CD4-positive, alpha-beta T cell treated with Interleukin-21 for 1 hour (primary cell): ENCODE measurements around the gene KBTBD13.

Experiments
- DNase-seq: peaks from one replicate; pipeline ENCODE4 v3.0.0-alpha.2; 2020

KBTBD13 gene

DNA sequence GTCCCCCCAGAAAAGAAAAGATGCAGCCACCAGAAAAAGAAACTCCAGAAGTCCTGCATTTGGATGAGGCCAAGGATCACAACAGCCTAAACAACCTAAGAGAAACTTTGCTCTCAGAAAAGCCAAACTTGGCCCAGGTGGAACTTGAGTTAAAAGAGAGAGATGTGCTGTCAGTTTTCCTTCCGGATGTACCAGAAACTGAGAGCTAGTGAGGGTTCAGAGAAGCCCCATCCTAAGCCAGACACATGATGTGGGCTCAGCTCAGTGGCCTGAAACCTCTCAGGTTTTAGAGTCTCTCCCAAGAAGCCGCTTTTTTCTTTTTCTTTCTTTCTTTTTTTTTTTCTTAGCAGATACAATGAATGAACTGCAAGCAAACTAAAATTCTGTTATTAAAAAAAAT, 23.6 kb upstream of the KBTBD13 start:
- no peak for DNase-seq

GRCh38 chr15:65054333-65055200, 22.0 kb upstream of the KBTBD13 start:
- DNase-seq: peak; percentile 54

- DNase-seq: no peak
These were observed 21.2 kb upstream of the KBTBD13 start for GRCh38 chr15:65055201-65055870.

GRCh38 chr15:65056106-65056505, 20.4 kb upstream of the KBTBD13 start:
- no peak for DNase-seq

DNA sequence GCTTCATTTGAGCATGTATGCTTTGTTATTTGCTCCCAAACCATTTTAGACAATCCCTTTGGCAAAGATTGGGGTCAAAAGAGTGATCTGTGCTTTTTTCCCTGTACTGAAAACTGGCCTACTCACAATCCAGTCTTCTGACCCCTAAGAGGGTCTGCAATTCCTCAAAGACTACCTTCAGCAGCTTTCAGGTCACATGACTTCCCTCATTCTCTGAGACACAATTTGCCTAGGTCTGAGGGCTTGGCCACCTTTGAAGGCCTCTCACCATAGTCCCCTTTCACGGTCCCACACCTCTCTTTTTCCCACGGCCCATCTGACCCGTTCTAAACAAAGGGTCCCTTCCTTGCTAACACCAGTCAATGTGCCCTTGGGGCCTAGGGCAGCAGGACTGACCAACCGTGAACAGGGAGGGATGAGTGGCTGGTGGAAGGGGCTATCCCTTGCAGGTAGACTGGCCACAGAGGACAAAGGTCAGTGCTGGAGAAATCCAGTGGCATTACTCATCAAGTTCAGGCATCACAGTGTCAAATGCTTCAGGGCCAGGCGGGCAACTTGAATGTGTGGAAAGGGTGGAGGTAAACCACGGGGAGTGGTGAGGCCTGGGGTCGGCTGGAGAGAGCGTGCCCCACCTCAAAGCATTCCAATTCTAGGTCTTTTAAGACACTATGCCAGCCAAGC, 19.5 kb upstream of the KBTBD13 start:
- no peak for DNase-seq

DNA sequence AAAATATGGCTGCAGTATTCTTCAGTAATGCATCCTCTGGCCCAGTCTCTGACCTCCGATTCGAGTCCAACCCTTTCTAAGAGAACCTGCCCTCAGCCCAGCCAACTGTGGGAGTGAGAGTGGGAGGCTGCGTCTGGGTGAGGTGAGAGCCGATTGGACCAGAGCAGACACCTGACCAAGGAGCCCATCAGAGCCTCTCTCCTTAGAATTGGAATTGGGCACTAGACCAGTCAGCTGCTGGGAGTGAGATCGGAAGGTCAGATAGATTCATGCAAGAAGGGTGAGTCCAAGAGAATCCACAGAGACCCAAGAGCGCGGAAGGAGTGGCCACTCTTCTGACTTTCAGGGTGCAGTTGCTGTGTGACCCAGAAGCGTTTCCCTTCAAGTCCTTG, 19.0 kb upstream of the KBTBD13 start:
- DNase-seq: no peak

DNA sequence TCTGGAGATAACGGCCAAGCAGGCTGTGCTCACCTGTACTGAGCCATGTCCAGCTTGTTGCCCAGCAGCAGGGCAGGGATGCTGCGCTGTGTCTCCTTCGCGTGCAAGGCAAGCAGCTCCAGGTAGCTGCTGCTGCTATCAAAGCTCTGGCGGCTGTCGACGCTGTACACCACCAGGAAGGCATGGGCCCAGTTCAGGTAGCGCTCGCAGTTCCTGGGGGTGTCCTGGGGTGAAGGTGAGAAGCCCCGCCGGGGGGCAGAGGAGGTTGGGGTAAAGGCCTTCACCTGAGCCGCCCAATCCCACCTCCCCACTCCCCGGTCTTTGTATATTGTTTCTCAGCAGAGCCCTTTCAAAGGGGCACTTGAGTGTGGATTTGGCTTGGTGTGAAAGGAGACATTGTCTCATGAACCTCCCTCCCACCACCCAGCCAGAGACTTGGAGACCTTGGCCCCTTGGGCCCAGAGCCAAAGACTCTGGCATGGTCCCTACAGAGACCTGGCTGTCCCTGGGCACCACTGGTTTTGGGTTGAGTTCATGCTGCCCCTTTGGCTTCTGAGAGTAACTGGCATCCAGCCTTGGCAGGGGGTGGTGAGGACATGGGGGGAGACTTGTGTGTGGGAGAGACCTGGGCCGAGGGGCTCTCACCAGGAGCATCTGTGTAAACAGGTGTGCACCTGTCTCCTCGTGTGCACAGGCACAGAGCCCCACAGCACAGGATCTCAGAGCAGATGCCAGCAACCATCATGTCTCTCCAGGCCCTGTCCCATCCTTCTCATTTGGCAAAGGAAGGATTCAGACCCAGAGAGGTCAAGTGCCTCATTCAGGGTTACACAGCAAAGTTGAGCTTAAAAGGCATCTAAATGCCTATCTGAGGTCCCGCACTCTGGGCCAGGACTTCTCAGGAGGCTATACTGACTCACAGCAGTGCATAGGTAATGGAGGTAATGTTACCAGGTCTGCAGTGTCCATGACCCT, 17.9 kb upstream of the KBTBD13 start:
- no peak for DNase-seq

- DNase-seq: no peak
These were observed 17.2 kb upstream of the KBTBD13 start for GRCh38 chr15:65059369-65059750.

DNA sequence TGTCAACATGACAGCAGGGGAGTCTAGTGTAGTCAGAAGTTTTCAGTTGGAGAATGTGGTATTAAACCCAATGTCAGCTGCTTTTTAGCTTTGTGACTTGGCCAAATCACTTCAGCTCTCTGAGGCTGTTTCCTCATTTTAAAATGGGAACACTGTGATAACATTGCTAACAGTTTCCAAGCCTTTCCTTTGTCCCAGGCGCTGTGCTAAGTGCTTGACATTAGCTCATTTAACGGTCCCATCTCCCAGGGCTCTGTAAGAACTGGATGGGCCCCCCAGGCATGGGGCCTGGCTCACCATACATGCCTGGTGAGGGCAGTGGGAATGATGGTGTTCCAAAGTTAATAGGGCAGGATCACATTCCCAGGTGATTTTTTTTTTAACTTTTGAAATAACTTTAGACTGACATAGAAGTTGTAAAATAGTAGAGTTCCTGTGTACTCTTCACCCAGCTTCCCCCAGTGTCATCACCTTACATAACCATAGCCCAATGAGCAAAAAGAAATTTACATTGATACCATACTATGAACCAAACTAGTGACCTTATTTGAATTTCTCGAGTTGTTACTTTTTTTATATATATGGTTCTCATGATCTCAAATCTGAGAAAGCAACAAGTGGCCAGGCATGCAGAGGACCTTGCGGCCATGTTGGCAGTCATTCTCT, 16.5 kb upstream of the KBTBD13 start:
- no peak for DNase-seq

DNA sequence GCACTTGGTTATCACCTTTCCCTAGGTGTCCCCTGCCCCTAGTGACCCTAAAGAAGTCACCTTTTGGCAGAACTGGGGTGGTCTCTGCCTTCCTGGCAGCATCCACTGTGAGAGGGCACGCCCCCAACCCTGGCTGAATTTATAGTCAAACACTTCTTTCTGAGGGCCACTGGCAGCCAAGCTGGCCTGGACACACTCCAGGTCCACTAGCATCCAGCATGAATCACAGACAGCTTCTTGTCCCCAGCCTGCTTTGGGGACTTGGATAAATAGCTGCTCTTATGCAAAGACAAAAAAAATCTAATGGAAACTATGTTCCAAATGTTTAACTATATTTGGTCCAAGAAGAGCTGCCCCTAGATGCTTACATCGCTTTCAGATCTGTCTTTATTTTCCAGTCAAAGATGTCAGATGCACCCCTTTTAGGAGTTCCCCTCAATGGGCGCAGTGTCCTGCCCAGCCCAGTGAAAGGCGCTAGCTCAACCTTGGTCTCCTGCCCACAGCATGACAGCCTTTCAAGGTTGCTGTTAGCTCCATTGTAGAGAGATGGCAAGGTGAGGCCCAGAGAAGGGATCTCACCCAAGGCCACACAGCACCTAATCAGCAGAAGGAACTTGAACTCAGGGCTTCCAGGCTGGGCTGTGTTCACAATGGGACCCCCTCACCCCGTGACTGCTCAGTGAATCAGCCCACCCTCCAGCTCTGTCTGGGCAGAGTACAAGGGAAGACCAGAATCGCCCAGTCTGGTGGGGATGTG, 15.7 kb upstream of the KBTBD13 start:
- no peak for DNase-seq

DNA sequence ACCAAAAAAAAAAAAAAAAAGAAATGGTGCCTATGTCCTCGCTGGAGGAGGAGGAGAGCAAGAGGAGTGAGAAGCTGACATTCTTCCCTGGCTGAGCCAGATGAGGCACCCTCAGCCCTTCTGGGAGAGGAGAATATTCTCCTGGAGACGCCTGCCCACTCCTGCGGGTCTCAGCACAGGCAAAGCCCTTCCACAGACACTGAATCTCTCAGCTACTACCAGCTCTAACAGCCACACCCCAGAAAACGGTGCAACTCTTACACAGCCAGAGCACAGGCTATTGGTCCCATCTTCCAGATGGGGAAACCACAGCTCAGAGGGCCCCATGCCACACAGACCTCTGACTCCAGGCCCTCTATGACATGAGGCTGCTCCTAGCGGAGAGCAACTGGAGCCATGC, 14.5 kb upstream of the KBTBD13 start:
- no peak for DNase-seq

DNA sequence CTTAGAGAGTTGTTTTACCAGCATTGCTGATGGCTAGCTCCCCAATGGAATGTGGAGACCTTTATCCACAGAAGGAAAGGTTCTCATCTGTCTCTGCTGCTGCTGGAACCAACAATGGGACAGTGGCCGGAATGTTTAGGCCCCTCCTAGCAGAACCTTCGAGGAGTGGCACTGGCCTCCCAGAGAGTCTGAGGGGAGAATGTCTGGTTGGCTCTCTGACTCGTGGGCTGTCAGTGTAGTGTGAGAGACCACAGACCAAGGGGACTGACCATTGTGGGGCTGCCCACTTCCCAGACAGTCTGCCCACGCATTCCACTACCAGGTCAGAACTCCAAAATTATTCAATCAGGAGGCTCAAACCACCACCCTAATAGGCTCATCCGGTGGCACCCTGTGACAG, 13.8 kb upstream of the KBTBD13 start:
- no peak for DNase-seq

DNA sequence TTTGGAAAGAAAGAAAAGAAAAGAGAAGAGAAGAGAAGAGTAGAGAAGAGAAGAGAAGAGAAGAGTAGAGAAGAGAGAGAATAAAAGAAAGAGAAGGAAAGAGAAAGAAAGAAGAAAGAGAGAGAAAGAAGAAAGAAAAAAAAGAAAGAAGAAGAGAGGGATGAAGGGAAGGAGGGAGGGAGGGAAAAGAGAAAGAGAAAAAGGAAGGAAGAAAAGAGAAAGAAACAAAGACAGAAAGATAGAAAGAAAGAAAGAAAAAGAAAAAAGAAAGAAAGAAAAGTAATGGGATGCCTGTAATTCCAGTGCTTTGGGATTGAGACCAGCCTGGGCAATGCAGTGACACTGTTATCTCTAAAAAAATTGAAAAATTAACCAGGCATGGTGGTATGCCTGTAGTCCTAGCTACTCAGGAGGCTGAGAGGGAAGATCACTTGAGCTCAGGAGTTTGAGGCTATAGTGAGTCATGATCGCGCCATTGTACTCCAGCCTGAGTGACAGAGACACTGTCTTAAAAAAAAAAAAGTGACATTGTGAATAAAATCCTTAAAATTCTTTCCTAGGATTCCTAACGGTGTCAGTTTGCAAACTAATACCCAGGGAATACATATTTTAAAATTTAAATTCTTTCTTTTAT, 10.4 kb upstream of the KBTBD13 start:
- no peak for DNase-seq

DNA sequence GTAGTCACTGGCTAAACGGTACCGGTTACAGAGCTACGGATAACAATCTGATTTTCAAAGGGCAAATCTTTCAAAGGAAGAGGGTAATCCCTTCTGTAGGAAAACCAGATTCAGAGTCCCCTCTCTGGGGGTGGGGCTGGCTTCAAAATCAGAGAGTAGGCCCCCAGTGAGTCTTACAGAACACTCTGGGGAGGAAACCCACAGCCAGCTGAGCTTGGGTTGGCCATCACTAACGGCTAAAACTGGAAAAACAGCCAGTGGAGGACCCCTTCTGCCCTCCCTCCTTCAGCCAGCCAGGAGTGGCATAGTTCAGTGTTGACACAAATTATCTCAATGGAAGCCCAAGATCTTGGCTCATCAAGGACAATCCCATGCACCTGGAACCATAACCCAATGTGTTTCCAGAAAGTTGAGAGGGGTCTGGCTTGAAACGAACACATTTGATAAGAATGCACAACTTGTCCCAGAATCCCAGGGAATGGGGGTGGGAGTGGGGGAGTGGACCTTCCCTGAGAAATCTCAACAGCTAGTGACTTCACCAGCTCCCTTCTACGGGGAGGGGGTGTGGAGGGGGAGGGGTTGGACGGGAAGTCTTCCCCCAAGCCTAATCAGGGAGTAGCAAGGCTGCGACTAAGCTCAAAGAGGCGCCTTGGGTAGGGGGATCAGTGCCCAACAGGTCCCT, 9.8 kb upstream of the KBTBD13 start:
- no peak for DNase-seq

DNA sequence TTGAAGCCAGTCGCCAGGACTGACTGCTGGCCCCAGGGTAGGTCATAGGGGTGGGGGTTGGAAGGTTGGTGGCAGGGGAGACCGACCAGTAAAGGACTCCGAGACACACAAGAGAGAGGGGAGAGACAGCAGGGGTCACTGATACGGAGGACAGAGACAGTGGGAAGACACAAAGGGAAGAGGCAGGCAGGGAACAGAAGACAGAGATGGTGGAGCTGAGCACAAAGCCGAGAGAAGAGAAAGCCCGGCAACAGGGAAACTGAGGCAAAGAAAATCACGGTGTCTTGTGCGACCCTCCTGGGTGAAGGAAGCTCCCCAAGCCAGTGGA, 9.3 kb upstream of the KBTBD13 start:
- no peak for DNase-seq

DNA sequence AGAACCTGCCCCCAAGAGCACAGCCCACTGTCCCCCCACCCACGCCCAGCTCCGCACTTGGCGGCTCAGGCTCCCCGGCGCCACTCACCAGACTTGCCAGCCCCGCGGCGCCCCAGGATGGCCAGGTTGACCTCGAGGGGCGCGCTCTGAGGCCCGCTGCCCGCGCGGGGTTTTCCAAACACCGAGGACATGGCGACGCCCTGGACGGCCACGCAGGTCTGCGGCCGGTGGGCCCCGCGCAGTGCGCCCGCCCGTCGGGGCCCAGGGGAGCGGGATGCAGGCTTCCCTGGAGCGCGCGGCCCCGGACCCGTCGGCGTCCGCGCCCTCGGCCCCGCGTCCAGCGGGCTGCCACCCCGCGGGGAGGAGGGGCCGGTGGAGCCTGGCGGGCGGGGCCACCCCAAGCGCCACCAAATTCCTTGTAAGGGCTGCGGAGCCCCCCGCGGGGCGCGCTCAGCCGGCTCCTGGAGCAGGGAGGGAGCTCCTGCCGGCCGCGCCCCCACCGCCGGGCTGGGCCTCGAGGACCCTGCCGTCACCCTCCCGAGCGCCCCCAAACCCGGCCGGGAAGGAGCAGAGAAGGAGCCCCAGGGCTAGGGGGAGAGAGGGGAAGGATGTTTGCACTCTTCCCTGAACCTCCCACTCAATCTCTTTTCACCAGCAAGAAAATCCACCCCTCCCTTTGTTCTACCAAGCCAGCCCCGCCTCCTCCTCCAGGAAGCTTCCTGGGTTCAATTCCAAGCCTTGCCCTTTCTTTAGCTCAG, 8.7 kb upstream of the KBTBD13 start, which contains the start of gene RASL12:
TSS of gene RASL12 (minus strand) at position 347 of the 758 bp plus-strand sequence. CDS start at position 191, 156 bp downstream.
- no peak for DNase-seq

DNA sequence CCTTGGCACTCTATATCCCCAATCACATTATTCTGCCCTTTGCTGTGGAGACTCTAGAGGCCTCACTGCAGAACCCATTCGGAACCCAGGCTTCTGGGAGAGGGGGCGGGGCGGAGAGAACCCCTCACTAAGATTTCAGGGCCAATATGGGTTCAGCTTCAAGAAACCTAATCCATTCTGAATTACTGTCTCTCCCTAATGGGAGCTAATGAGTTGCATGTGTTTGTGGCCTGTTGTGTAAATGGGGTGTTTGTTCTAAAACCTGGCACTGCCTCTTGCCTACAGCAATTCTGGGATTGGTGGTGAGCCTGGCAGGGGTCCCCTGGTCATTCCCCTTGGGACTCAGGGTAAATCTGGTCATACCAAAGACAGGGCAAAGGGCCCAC, 8.2 kb upstream of the KBTBD13 start:
- no peak for DNase-seq

- no peak for DNase-seq
These were observed 7.4 kb upstream of the KBTBD13 start for GRCh38 chr15:65069179-65069578.

GRCh38 chr15:65069779-65070546, 6.6 kb upstream of the KBTBD13 start:
- DNase-seq: no peak
